HEK293 (cell line): ENCODE data around the gene MRPL28.

ENCODE experiments used
- GLI2 ChIP-seq: fragments of 450-650 bp; formaldehyde crosslinking; IDR thresholded peaks from 2 replicates; pipeline ENCODE4; 2017; ENCODE audit warnings: missing biosample characterization, missing genetic modification characterization, low read depth, borderline replicate concordance
- KLF7 ChIP-seq: fragments of 450-650 bp; formaldehyde crosslinking; IDR thresholded peaks from 2 replicates; pipeline ENCODE4 v1.5.1; 2016; ENCODE audit warnings: missing biosample characterization, missing genetic modification characterization, borderline replicate concordance
- KLF8 ChIP-seq: fragments of 450-650 bp; formaldehyde crosslinking; IDR thresholded peaks from 2 replicates; pipeline ENCODE4 v1.5.1; 2016; ENCODE audit warnings: missing biosample characterization, missing genetic modification characterization
- MEIS1 ChIP-seq: sonication (generic); formaldehyde crosslinking; IDR thresholded peaks from 2 replicates; pipeline ENCODE4 v1.8.1; 2022; ENCODE audit warnings: missing genetic modification reagents, mild to moderate bottlenecking, borderline replicate concordance
- MZF1 ChIP-seq: fragments of 450-650 bp; formaldehyde crosslinking; IDR thresholded peaks from 2 replicates; pipeline ENCODE4 v1.5.1; 2017; ENCODE audit warnings: missing biosample characterization, missing genetic modification characterization, borderline replicate concordance
- OVOL3 ChIP-seq: fragments of 450-650 bp; formaldehyde crosslinking; IDR thresholded peaks from 2 replicates; pipeline ENCODE4 v1.5.1; 2016; ENCODE audit warnings: missing biosample characterization, missing genetic modification characterization
- PRDM4 ChIP-seq: fragments of 450-650 bp; formaldehyde crosslinking; IDR thresholded peaks from 2 replicates; pipeline ENCODE4 v1.5.1; 2017; ENCODE audit warnings: missing biosample characterization, missing genetic modification characterization
- SCRT1 ChIP-seq: fragments of 450-650 bp; formaldehyde crosslinking; IDR thresholded peaks from 2 replicates; pipeline ENCODE4 v1.5.1; 2016; ENCODE audit warnings: missing biosample characterization, missing genetic modification characterization, borderline replicate concordance
- SCRT2 ChIP-seq: fragments of 450-650 bp; formaldehyde crosslinking; IDR thresholded peaks from 2 replicates; pipeline ENCODE4 v1.5.1; 2016; ENCODE audit warnings: missing biosample characterization, missing genetic modification characterization
- TRIM28 ChIP-seq: IDR thresholded peaks from 2 replicates; pipeline ENCODE4 v1.6.1; 2011; ENCODE audit warnings: low read length, control low read depth, borderline replicate concordance
- WT1 ChIP-seq: fragments of 450-650 bp; formaldehyde crosslinking; IDR thresholded peaks from 2 replicates; pipeline ENCODE4 v1.5.1; 2016; ENCODE audit warnings: missing biosample characterization, missing genetic modification characterization
- ZNF112 ChIP-seq: fragments of 450-650 bp; formaldehyde crosslinking; IDR thresholded peaks from 2 replicates; pipeline ENCODE4 v1.5.0; 2017; ENCODE audit warnings: missing biosample characterization, missing genetic modification characterization
- ZNF16 ChIP-seq: fragments of 450-650 bp; formaldehyde crosslinking; IDR thresholded peaks from 2 replicates; pipeline ENCODE4 v1.5.1; 2016; ENCODE audit warnings: low read depth, missing biosample characterization, missing genetic modification characterization
- ZNF19 ChIP-seq: fragments of 450-650 bp; formaldehyde crosslinking; IDR thresholded peaks from 2 replicates; pipeline ENCODE4; 2016; ENCODE audit warnings: missing biosample characterization, missing genetic modification characterization, low read depth
- ZNF335 ChIP-seq: fragments of 450-650 bp; formaldehyde crosslinking; conservative IDR thresholded peaks from 2 replicates; pipeline ENCODE4 v1.5.1; 2016; ENCODE audit warnings: missing biosample characterization, missing genetic modification characterization
- ZNF350 ChIP-seq: fragments of 450-650 bp; formaldehyde crosslinking; IDR thresholded peaks from 2 replicates; pipeline ENCODE4 v1.5.0; 2017; ENCODE audit warnings: missing biosample characterization, mild to moderate bottlenecking, missing genetic modification characterization
- ZNF37A ChIP-seq: fragments of 450-650 bp; IDR thresholded peaks from 2 replicates; pipeline ENCODE4 v1.5.1; 2018; ENCODE audit warnings: missing biosample characterization, missing genetic modification characterization
- ZNF488 ChIP-seq: fragments of 450-650 bp; formaldehyde crosslinking; IDR thresholded peaks from 2 replicates; pipeline ENCODE4 v1.5.1; 2016; ENCODE audit warnings: missing biosample characterization, missing genetic modification characterization
- ZNF521 ChIP-seq: fragments of 450-650 bp; formaldehyde crosslinking; IDR thresholded peaks from 2 replicates; pipeline ENCODE4 v1.5.1; 2017; ENCODE audit warnings: missing biosample characterization, mild to moderate bottlenecking, missing genetic modification characterization
- ZNF544 ChIP-seq: fragments of 450-650 bp; formaldehyde crosslinking; IDR thresholded peaks from 2 replicates; pipeline ENCODE4 v1.5.0; 2017; ENCODE audit warnings: missing biosample characterization, missing genetic modification characterization
- ZNF549 ChIP-seq: fragments of 450-650 bp; IDR thresholded peaks from 2 replicates; pipeline ENCODE4 v1.5.1; 2018; ENCODE audit warnings: missing biosample characterization, missing genetic modification characterization, mild to moderate bottlenecking, inconsistent platforms, moderate library complexity
- ZNF571 ChIP-seq: fragments of 450-650 bp; formaldehyde crosslinking; IDR thresholded peaks from 2 replicates; pipeline ENCODE4 v1.5.0; 2017; ENCODE audit warnings: missing biosample characterization, missing genetic modification characterization
- ZNF660 ChIP-seq: fragments of 450-650 bp; IDR thresholded peaks from 2 replicates; pipeline ENCODE4 v1.5.1; 2018; ENCODE audit warnings: missing biosample characterization, mild to moderate bottlenecking, missing genetic modification characterization
- ZNF664 ChIP-seq: fragments of 450-650 bp; formaldehyde crosslinking; IDR thresholded peaks from 2 replicates; pipeline ENCODE4 v1.5.1; 2016; ENCODE audit warnings: missing biosample characterization, missing genetic modification characterization
- ZNF707 ChIP-seq: fragments of 450-650 bp; formaldehyde crosslinking; IDR thresholded peaks from 2 replicates; pipeline ENCODE4 v1.5.1; 2016; ENCODE audit warnings: missing biosample characterization, missing genetic modification characterization
- ZNF791 ChIP-seq: fragments of 450-650 bp; formaldehyde crosslinking; IDR thresholded peaks from 2 replicates; pipeline ENCODE4 v1.5.1; 2016; ENCODE audit warnings: missing biosample characterization, missing genetic modification characterization
- ZNF843 ChIP-seq: fragments of 450-650 bp; formaldehyde crosslinking; IDR thresholded peaks from 2 replicates; pipeline ENCODE4 v1.5.1; 2016; ENCODE audit warnings: missing biosample characterization, missing genetic modification characterization
- TF ChIP-seq, protein P1 (sequence below): fragments of 450-650 bp; formaldehyde crosslinking; IDR thresholded peaks from 2 replicates; pipeline ENCODE4 v1.5.1; 2016; ENCODE audit warnings: missing biosample characterization, missing genetic modification characterization, borderline replicate concordance
- TF ChIP-seq, protein P2 (sequence below): fragments of 450-650 bp; formaldehyde crosslinking; IDR thresholded peaks from 2 replicates; pipeline ENCODE4 v1.5.1; 2016; ENCODE audit warnings: missing biosample characterization, missing genetic modification characterization
- TF ChIP-seq, protein P3 (sequence below): fragments of 450-650 bp; formaldehyde crosslinking; IDR thresholded peaks from 2 replicates; pipeline ENCODE4 v1.5.1; 2016; ENCODE audit warnings: missing biosample characterization, missing genetic modification characterization

Gene MRPL28

DNA sequence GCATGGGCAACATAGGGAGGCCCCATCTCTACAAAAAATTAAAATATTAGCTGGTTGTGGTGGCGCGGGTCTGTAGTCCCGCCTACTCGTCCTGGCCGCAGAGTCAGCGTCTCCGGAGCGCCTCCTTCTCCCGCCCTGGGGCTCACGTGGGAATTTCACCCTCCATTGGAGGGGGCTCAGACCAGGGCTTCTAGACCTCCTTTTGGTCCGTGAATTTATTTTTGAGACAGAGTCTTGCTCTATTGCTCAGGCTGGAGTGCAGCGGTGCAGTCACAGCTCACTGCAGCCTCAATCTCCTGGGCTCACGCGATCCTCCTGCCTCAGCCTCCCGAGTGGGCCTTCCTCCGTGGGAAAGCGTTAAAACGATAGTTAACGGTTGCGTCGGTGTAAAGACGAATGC lies 26.3 kb upstream of the MRPL28 start (continued):
- TF ChIP-seq, protein P1, sequence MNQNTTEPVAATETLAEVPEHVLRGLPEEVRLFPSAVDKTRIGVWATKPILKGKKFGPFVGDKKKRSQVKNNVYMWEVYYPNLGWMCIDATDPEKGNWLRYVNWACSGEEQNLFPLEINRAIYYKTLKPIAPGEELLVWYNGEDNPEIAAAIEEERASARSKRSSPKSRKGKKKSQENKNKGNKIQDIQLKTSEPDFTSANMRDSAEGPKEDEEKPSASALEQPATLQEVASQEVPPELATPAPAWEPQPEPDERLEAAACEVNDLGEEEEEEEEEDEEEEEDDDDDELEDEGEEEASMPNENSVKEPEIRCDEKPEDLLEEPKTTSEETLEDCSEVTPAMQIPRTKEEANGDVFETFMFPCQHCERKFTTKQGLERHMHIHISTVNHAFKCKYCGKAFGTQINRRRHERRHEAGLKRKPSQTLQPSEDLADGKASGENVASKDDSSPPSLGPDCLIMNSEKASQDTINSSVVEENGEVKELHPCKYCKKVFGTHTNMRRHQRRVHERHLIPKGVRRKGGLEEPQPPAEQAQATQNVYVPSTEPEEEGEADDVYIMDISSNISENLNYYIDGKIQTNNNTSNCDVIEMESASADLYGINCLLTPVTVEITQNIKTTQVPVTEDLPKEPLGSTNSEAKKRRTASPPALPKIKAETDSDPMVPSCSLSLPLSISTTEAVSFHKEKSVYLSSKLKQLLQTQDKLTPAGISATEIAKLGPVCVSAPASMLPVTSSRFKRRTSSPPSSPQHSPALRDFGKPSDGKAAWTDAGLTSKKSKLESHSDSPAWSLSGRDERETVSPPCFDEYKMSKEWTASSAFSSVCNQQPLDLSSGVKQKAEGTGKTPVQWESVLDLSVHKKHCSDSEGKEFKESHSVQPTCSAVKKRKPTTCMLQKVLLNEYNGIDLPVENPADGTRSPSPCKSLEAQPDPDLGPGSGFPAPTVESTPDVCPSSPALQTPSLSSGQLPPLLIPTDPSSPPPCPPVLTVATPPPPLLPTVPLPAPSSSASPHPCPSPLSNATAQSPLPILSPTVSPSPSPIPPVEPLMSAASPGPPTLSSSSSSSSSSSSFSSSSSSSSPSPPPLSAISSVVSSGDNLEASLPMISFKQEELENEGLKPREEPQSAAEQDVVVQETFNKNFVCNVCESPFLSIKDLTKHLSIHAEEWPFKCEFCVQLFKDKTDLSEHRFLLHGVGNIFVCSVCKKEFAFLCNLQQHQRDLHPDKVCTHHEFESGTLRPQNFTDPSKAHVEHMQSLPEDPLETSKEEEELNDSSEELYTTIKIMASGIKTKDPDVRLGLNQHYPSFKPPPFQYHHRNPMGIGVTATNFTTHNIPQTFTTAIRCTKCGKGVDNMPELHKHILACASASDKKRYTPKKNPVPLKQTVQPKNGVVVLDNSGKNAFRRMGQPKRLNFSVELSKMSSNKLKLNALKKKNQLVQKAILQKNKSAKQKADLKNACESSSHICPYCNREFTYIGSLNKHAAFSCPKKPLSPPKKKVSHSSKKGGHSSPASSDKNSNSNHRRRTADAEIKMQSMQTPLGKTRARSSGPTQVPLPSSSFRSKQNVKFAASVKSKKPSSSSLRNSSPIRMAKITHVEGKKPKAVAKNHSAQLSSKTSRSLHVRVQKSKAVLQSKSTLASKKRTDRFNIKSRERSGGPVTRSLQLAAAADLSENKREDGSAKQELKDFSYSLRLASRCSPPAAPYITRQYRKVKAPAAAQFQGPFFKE (tag by site-specific recombination), result no peak
- TF ChIP-seq, protein P2, sequence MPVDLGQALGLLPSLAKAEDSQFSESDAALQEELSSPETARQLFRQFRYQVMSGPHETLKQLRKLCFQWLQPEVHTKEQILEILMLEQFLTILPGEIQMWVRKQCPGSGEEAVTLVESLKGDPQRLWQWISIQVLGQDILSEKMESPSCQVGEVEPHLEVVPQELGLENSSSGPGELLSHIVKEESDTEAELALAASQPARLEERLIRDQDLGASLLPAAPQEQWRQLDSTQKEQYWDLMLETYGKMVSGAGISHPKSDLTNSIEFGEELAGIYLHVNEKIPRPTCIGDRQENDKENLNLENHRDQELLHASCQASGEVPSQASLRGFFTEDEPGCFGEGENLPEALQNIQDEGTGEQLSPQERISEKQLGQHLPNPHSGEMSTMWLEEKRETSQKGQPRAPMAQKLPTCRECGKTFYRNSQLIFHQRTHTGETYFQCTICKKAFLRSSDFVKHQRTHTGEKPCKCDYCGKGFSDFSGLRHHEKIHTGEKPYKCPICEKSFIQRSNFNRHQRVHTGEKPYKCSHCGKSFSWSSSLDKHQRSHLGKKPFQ (tag by site-specific recombination), result no peak
- no peak for TF ChIP-seq ZNF112 (tag by site-specific recombination)
- no peak for TF ChIP-seq ZNF19 (tag by site-specific recombination)
- no peak for TF ChIP-seq TRIM28
- no peak for TF ChIP-seq PRDM4 (tag by site-specific recombination)
- no peak for TF ChIP-seq ZNF843 (tag by site-specific recombination)
- TF ChIP-seq SCRT1 (tag by site-specific recombination), result no peak
- TF ChIP-seq MEIS1 (CRISPR knock-in tag), result no peak
- TF ChIP-seq ZNF571 (tag by site-specific recombination), result no peak
- no peak for TF ChIP-seq ZNF707
- peak; percentile 33; the same call in 1 of the 2 replicates for TF ChIP-seq OVOL3
- no peak for TF ChIP-seq ZNF16 (tag by site-specific recombination)
- no peak for TF ChIP-seq ZNF521
- peak; percentile 81 for TF ChIP-seq ZNF335 (tag by site-specific recombination)
- TF ChIP-seq ZNF350 (tag by site-specific recombination), result no peak
- TF ChIP-seq KLF8 (tag by site-specific recombination), result peak; percentile 28; the same call in 1 of the 2 replicates
- TF ChIP-seq, protein P3, sequence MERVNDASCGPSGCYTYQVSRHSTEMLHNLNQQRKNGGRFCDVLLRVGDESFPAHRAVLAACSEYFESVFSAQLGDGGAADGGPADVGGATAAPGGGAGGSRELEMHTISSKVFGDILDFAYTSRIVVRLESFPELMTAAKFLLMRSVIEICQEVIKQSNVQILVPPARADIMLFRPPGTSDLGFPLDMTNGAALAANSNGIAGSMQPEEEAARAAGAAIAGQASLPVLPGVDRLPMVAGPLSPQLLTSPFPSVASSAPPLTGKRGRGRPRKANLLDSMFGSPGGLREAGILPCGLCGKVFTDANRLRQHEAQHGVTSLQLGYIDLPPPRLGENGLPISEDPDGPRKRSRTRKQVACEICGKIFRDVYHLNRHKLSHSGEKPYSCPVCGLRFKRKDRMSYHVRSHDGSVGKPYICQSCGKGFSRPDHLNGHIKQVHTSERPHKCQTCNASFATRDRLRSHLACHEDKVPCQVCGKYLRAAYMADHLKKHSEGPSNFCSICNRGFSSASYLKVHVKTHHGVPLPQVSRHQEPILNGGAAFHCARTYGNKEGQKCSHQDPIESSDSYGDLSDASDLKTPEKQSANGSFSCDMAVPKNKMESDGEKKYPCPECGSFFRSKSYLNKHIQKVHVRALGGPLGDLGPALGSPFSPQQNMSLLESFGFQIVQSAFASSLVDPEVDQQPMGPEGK (tag by site-specific recombination), result peak; percentile 88
- TF ChIP-seq ZNF544 (tag by site-specific recombination), result no peak
- TF ChIP-seq SCRT2 (tag by site-specific recombination), result no peak
- TF ChIP-seq WT1, result no peak
- TF ChIP-seq ZNF549 (tag by site-specific recombination), result no peak
- no peak for TF ChIP-seq ZNF37A (tag by site-specific recombination)
- no peak for TF ChIP-seq ZNF664 (tag by site-specific recombination)
- TF ChIP-seq ZNF660 (tag by site-specific recombination), result 0 out of 2 replicates have a peak, but pooled peaks have one; percentile 19
- TF ChIP-seq GLI2 (tag by site-specific recombination), result no peak
- TF ChIP-seq ZNF488 (tag by site-specific recombination), result no peak
- TF ChIP-seq KLF7 (tag by site-specific recombination), result 0 out of 2 replicates have a peak, but pooled peaks have one; percentile 18
- no peak for TF ChIP-seq ZNF791
- TF ChIP-seq MZF1, result no peak
